ENCODE data around the gene DCAF11. TPM values are rescaled to one million over a fixed set of nuclear protein-coding genes. Genes with fewer than 3 reads are reported as not detected.

Gene DCAF11
- total RNA-seq, 1 donor from 2014 or later, result 75.6 TPM

DNA sequence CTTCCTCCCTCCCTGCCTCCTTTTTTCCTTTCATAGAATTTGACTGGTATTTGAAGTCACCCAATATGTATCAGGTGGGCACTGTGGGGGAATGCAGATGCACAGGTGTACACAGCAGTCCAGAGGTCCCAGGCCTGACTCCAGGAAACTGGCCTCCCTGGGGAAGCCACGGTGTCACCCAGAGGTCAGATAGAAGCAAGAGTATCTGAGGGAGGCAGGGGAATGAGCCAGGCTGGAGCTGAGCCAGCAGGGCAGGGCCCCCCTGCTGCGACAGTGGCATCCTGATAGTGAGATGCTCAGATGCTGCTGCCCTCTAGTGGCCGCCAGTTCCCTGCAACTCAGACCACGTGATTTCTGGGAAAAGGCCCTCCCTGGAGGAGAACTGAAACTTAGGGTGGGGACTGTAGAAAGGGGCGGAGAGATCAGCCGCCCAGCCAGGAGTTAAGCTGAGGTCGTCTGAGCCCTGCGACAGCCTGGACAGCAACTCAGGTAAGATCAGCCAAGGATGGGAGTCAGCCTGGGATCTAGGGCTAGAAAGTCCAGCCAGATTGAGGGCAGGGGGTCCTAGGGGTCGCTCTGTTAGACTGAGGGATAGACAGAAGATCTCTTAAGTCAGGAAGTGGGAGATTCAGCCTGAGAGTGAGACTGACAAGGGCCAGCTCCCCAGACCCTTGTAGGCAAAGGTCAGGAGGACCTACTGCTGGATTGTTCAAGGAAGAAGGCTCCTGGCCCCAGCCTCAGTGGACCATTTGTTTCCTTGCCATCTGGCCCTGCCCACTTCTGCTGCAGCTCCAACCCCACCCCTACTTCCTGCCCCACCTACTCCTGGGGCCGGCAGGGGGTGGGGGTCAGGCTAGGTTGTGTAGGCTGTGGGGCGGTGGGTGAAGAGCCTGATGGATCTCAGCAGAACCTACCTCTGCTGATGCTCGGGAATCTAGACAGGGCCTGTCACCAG is 46.5 kb downstream of the DCAF11 start, which contains the start of gene IRF9:
Gene IRF9 (plus strand): TSS at position 416 of the 955 bp plus-strand sequence. CDS start 880 bp downstream, outside the sequence.
- peak in 1 of 2 donors; percentile 97 for DNase-seq (ENCODE audit: extremely low spot score in 2 of 2)
- H3K9me3 ChIP-seq, result no peaks in the 10 kb centered on the region
- peaks cover 38% of the 10 kb centered on the region for H3K4me1 ChIP-seq
- no peaks in the 10 kb centered on the region for H3K27me3 ChIP-seq
- intact Hi-C loops (cut with DNase I), result no loop called here
- peak within 1 kb of the TSS; percentile 58 for H3K4me3 ChIP-seq
- H3K27ac ChIP-seq, result peak within 1 kb of the TSS; percentile 95
- peak in 1 of 2 donors; percentile 40 for TF ChIP-seq POLR2A (IDR thresholded peaks at IDR 0.05)
- TF ChIP-seq POLR2AphosphoS5 (IDR thresholded peaks at IDR 0.05; ENCODE audit: insufficient read depth in 1 of 2, low read depth in 1 of 2), result peak; percentile 91 to 98
- TF ChIP-seq, protein P1, sequence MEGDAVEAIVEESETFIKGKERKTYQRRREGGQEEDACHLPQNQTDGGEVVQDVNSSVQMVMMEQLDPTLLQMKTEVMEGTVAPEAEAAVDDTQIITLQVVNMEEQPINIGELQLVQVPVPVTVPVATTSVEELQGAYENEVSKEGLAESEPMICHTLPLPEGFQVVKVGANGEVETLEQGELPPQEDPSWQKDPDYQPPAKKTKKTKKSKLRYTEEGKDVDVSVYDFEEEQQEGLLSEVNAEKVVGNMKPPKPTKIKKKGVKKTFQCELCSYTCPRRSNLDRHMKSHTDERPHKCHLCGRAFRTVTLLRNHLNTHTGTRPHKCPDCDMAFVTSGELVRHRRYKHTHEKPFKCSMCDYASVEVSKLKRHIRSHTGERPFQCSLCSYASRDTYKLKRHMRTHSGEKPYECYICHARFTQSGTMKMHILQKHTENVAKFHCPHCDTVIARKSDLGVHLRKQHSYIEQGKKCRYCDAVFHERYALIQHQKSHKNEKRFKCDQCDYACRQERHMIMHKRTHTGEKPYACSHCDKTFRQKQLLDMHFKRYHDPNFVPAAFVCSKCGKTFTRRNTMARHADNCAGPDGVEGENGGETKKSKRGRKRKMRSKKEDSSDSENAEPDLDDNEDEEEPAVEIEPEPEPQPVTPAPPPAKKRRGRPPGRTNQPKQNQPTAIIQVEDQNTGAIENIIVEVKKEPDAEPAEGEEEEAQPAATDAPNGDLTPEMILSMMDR (IDR thresholded peaks at IDR 0.05), result peak; percentile 82 to 98 (median 88)
- H3K36me3 ChIP-seq, result peaks cover 0 to 59% of the 10 kb centered on the region in 2 donors

DNA sequence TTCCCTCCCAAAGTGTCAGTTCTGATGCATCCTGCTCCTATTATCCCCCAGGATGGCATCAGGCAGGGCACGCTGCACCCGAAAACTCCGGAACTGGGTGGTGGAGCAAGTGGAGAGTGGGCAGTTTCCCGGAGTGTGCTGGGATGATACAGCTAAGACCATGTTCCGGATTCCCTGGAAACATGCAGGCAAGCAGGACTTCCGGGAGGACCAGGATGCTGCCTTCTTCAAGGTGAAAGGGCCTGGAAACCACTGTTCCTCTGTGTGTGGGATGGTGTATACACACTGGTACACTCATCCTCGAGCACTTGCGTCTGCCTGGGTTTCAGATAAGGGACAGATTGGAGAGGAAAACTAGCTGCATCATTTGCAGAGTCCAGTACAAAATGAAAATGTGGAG is 47.5 kb downstream of the DCAF11 start:
- H3K4me1 ChIP-seq, result peaks cover 38% of the 10 kb centered on the region
- intact Hi-C loops (cut with DNase I), result no loop called here
- no peaks in the 10 kb centered on the region for H3K27me3 ChIP-seq
- H3K27ac ChIP-seq, result peak overlapping the region; percentile 95
- no peak for TF ChIP-seq POLR2AphosphoS5 (IDR thresholded peaks at IDR 0.05; ENCODE audit: insufficient read depth in 1 of 2, low read depth in 1 of 2)
- TF ChIP-seq, protein P1 (IDR thresholded peaks at IDR 0.05), result no peak
- TF ChIP-seq POLR2A (IDR thresholded peaks at IDR 0.05), result no peak
- peak overlapping the region; percentile 58 for H3K4me3 ChIP-seq
- H3K36me3 ChIP-seq, result peaks cover 0 to 60% of the 10 kb centered on the region in 2 donors
- no peak for DNase-seq (ENCODE audit: extremely low spot score in 2 of 2)
- H3K9me3 ChIP-seq, result no peaks in the 10 kb centered on the region

DNA sequence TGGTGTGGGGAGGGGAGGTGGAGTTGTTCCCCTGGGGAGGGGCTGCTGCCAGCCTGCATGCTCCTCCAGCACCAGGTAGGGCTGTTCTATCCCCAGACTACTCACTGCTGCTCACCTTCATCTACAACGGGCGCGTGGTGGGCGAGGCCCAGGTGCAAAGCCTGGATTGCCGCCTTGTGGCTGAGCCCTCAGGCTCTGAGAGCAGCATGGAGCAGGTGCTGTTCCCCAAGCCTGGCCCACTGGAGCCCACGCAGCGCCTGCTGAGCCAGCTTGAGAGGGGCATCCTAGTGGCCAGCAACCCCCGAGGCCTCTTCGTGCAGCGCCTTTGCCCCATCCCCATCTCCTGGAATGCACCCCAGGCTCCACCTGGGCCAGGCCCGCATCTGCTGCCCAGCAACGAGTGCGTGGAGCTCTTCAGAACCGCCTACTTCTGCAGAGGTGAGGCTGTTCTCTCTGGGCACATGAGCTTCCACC is 50.0 kb downstream of the DCAF11 start:
- intact Hi-C loops (cut with DNase I), result no loop called here
- Histone ChIP-seq H3K4me1 (peaks cover 38% of the 10 kb centered on the region), H3K27ac (no peak overlapping the region)

DNA sequence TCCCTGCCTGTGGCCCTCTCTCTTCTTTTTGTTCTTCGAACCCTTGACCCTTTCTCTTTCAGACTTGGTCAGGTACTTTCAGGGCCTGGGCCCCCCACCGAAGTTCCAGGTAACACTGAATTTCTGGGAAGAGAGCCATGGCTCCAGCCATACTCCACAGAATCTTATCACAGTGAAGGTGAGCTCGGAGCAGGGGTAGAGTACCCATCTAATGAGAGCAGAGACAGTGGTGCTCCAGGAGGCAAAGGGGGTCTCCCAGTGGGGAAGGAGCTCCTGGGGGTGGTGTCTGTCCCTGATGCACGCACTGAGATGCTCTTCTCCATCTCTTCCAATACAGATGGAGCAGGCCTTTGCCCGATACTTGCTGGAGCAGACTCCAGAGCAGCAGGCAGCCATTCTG is 51.2 kb downstream of the DCAF11 start:
- peaks cover 0 to 51% of the 10 kb centered on the region in 2 donors for H3K36me3 ChIP-seq
- no peak overlapping the region for H3K4me3 ChIP-seq
- TF ChIP-seq POLR2AphosphoS5 (IDR thresholded peaks at IDR 0.05; ENCODE audit: insufficient read depth in 1 of 2, low read depth in 1 of 2) (no peak), POLR2A (IDR thresholded peaks at IDR 0.05) (no peak)
- TF ChIP-seq, protein P1 (IDR thresholded peaks at IDR 0.05), result no peak
- no peak overlapping the region for H3K27ac ChIP-seq
- no peaks in the 10 kb centered on the region for H3K9me3 ChIP-seq
- H3K4me1 ChIP-seq, result peaks cover 32% of the 10 kb centered on the region
- intact Hi-C loops (cut with DNase I), result no loop called here
- H3K27me3 ChIP-seq, result no peaks in the 10 kb centered on the region
- no peak for DNase-seq (ENCODE audit: extremely low spot score in 2 of 2)

More for the DNA sequence above, 50.0 kb downstream of the DCAF11 start:
- Histone ChIP-seq H3K36me3 (peaks cover 0 to 51% of the 10 kb centered on the region in 2 donors), H3K27me3 (no peaks in the 10 kb centered on the region), H3K9me3 (no peaks in the 10 kb centered on the region), H3K4me3 (no peak overlapping the region)
- DNase-seq (ENCODE audit: extremely low spot score in 2 of 2), result no peak
- TF ChIP-seq POLR2AphosphoS5 (IDR thresholded peaks at IDR 0.05; ENCODE audit: insufficient read depth in 1 of 2, low read depth in 1 of 2) (no peak), POLR2A (IDR thresholded peaks at IDR 0.05) (no peak)
- TF ChIP-seq, protein P1 (IDR thresholded peaks at IDR 0.05), result no peak

All from vagina (tissue), 2 donors.